Endometrium (tissue), 2 donors: ENCODE measurements around the gene KRT72.

Experiments used
- FAIRE-seq: peaks from 2 replicates; lab custom pipeline; 2012; peaks lifted over from hg19 to GRCh38; lab: Jason Lieb, UNC
- donor health status: control.
- donor health status: control.

Gene KRT72

GRCh38 chr12:52630008-52630500 lies 28.8 kb upstream of the KRT72 start:
- FAIRE-seq = no peak

- no peak for FAIRE-seq
Measured at GRCh38 chr12:52629281-52630007, 28.2 kb upstream of the KRT72 start.

GRCh38 chr12:52628841-52629240 lies 27.6 kb upstream of the KRT72 start:
- no peak for FAIRE-seq

- FAIRE-seq = no peak
Measured at GRCh38 chr12:52628111-52628507, 26.8 kb upstream of the KRT72 start.

GRCh38 chr12:52627395-52628110 lies 26.3 kb upstream of the KRT72 start:
- no peak for FAIRE-seq

GRCh38 chr12:52622349-52622748 lies 21.1 kb upstream of the KRT72 start:
- FAIRE-seq = no peak

- FAIRE-seq = no peak
Measured at GRCh38 chr12:52618866-52619265, 17.6 kb upstream of the KRT72 start.

- no peak for FAIRE-seq
Measured at GRCh38 chr12:52618216-52618615, 17.0 kb upstream of the KRT72 start, which contains the start of gene KRT73. KRT73 (minus strand) TSS chr12:52618559; CDS start chr12:52618524, 35 bp downstream.

- FAIRE-seq = no peak
Measured at GRCh38 chr12:52617403-52617785, 16.1 kb upstream of the KRT72 start.

GRCh38 chr12:52616680-52617402 lies 15.6 kb upstream of the KRT72 start:
- no peak for FAIRE-seq

- no peak for FAIRE-seq
Measured at GRCh38 chr12:52615912-52616311, 14.6 kb upstream of the KRT72 start.

- no peak for FAIRE-seq
Measured at GRCh38 chr12:52615208-52615868, 14.1 kb upstream of the KRT72 start.

- no peak for FAIRE-seq
Measured at GRCh38 chr12:52614381-52615207, 13.3 kb upstream of the KRT72 start.

GRCh38 chr12:52613384-52614030 lies 12.2 kb upstream of the KRT72 start:
- FAIRE-seq = no peak

GRCh38 chr12:52612431-52613383 lies 11.4 kb upstream of the KRT72 start:
- FAIRE-seq = no peak

GRCh38 chr12:52611080-52611468 lies 9.8 kb upstream of the KRT72 start:
- no peak for FAIRE-seq

GRCh38 chr12:52608826-52609630 lies 7.8 kb upstream of the KRT72 start:
- no peak for FAIRE-seq

- no peak for FAIRE-seq
Measured at GRCh38 chr12:52608161-52608560, 6.9 kb upstream of the KRT72 start.

GRCh38 chr12:52607314-52607713 lies 6.1 kb upstream of the KRT72 start:
- no peak for FAIRE-seq
